ENCODE results near the gene KRTAP5-8.

KRTAP5-8 gene

DNA sequence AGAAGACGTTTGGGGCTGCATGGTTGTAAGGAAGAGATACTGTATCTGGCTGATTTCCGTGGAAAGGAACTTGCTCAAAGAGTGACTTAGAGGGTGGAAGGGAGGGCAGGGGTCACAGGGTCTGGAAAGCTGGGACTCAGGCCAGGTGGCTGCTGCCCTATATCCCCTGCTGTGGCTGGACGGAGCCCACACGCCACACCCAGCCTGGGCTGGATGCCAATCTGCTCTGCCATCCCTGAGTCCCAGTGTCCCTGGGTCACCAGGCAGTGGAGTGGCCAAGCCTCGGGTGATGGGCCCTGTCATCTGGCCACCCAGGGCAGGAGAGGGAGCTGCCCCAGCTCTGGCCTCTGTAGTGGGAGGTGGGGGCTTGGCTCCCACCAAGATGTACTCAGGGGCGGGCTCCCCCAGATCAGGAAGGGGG is 37.2 kb upstream of the KRTAP5-8 start:
- TF ChIP-seq GATA3 (IDR thresholded peaks at IDR 0.05; ENCODE audit: low read depth, low read length) (no peak), GATA2 (IDR thresholded peaks at IDR 0.05; ENCODE audit: low read depth, low read length) (no peak)

DNA sequence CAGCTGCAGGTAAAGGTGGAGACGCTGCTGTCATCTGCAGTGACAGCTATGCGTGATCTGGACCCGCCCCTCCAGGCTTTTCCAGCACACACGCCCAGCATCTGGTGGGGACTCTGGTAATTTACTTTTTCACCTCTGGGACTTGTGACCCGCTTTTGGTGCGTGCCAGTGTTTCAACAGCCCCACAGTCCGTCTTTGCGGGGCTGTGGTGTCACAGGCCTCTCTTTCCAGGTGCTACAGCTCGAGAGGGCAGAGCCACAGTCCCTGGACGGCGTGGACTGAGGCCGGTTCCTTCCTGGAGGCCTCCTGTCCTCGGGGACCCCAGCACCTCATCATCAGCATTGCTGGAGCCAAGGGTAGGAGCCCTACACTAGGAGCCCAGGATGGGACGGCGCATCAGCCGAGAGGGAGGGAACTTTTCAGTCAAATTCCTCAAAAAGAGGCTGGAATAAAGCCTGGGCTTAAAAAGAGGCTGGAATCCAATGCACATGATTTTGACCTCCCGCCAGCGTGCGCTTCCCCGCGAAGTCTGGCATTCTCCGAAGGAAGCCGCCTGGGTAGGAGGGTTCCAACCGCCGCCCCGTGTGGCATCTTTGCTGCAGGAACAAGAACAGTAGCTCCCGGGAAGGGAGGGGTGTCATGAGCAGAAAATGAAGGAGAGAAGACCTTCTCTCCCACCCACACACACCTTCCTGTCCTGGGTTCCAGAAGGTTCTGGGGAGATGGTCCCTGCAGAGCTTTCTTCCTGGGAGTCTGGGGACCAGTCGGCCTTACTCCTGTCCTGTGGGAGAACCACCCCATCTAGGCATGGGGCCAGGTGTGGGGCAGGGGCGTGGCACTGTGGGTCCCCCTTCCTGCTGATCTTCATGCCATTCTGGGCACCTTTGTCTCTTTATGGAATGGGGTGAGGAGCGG is 36.5 kb upstream of the KRTAP5-8 start:
- TF ChIP-seq GATA3 (IDR thresholded peaks at IDR 0.05; ENCODE audit: low read depth, low read length): no peak
- no peak for TF ChIP-seq GATA2 (IDR thresholded peaks at IDR 0.05; ENCODE audit: low read depth, low read length)

DNA sequence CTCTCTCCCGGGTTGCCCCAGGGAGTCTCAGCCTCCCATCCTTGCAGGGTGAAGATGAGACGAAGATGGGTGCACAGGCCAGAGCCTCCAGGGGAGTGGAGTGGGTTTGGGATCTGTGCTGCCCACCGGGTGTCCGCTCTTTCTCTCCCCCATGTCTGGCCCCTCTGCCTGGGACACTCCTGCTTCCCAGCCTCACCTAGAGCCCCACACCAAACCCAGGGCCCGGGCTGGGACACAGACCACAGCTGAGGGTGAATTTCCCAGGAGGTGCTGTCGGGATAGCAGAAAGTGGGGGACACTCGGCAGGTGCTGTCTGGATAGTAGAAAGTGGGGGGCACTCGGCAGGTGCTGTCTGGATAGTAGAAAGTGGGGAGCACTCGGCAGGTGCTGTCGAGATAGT is 35.8 kb upstream of the KRTAP5-8 start:
- TF ChIP-seq GATA2 (IDR thresholded peaks at IDR 0.05; ENCODE audit: low read depth, low read length) (no peak), GATA3 (IDR thresholded peaks at IDR 0.05; ENCODE audit: low read depth, low read length) (no peak)

GRCh38 chr11:71502871-71503435 is 34.9 kb upstream of the KRTAP5-8 start:
- no peak for TF ChIP-seq GATA2 (IDR thresholded peaks at IDR 0.05; ENCODE audit: low read depth, low read length)
- no peak for TF ChIP-seq GATA3 (IDR thresholded peaks at IDR 0.05; ENCODE audit: low read depth, low read length)

DNA sequence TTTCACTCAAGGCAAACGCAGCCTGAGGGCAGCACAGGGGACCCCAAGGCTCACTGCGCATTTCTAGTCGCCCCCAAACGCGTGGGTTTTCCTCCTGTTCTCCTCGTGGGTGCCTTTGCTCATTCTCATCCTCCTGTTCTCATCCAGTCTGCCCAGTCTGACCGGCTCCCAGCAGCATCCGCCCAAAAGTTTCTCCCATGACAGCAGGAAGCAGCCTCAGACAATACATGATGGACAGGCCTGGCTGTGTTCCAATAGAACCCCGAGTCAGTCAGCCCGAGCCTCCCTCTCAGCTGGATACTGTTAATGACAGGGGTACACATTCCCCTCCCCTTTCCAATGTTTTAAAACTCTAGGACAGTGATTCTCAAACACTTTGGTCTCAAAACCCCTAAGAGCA is 33.3 kb upstream of the KRTAP5-8 start:
- TF ChIP-seq GATA3 (IDR thresholded peaks at IDR 0.05; ENCODE audit: low read depth, low read length) (no peak), GATA2 (IDR thresholded peaks at IDR 0.05; ENCODE audit: low read depth, low read length) (no peak)

DNA sequence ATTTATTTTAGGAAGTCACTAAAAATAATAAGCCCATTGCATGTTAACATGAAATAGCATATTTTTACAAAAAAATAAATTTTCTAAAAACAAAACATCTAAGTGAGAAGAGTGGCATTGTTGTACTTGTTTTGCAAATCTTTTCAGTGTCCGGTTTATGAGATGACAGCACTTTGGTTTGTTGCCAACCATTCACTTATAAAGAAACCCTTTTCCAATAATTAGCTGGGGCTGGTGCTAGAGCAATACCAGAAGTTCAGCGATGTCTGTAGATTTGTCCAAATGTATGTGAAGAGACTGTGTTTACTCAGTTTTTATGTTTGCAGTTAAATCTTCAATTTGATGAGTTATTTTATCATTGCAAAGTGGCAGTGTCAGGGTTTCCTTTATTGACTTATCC is 32.8 kb upstream of the KRTAP5-8 start:
- TF ChIP-seq GATA2 (IDR thresholded peaks at IDR 0.05; ENCODE audit: low read depth, low read length) (no peak), GATA3 (IDR thresholded peaks at IDR 0.05; ENCODE audit: low read depth, low read length) (no peak)

- TF ChIP-seq GATA3 (IDR thresholded peaks at IDR 0.05; ENCODE audit: low read depth, low read length) (no peak), GATA2 (IDR thresholded peaks at IDR 0.05; ENCODE audit: low read depth, low read length) (no peak)
Observed at GRCh38 chr11:71505781-71506180, 32.0 kb upstream of the KRTAP5-8 start.

DNA sequence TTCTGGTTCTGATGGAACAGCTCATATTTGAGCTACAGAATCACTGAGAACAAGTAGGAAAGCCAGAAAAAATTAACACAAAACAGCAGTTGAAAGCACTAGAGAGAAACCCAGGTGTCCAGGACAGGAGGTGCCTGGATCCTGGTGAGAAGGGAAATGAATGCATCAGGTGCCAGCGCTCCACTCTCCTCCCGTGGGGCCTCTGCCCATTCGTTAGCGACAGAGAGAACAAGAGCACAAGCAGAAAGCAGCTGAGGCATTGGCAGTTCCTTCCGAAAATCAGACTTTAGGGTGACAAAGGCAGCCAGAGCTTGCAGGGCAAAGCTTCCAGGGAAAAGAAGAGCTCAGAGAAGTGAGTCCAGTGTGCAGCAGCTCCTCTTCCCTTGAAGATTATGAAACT is 30.7 kb upstream of the KRTAP5-8 start:
- TF ChIP-seq GATA3 (IDR thresholded peaks at IDR 0.05; ENCODE audit: low read depth, low read length) (no peak), GATA2 (IDR thresholded peaks at IDR 0.05; ENCODE audit: low read depth, low read length) (no peak)

DNA sequence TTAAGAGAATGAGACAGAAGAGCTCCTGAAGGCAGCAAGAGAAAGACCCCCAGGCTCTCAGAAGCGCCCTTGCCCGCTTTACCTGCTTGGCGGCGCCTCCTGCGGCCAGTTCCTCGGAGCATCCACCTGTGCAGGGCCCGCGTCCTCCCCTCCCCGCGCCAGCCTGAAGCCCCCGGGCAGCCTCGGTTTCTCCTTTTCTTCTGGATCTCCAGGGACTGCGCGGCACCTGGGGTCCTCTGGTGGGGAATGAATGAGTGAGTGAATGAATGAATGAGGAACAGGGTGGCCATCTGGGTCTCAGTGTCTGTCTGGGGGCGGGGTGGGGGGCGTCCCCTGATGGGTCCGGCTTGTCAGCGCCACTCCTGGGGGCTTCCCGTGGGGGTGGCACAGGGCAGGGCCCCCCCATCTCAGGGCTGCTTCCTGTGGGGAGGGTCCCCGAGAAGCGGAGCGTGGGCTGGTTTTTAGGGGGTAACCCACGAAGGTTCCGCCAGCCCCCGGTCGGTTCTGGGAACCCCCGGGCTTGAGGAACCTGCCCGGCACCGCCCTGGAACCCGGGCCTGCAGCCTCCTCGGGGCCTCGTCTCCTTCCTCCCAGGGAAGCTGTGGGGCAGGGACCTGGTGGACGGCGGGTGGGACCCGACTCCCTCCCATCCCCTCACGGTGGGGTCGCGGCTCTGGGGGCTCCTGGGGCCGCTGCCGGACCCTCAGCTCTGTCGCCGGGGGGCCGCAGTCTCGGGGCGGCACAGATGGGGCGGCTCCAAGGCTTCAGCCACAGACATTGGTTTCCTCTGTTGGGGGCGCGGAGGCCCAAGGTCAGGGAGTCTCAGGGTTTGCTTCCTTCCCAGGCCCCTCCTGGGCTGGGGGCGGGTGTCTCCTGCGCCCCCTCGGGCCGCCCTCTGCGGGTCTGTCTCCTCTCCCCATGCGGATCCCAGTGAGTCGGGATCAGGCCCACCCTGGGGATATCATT is 19.0 kb upstream of the KRTAP5-8 start:
- TF ChIP-seq GATA2 (IDR thresholded peaks at IDR 0.05; ENCODE audit: low read depth, low read length): no peak
- TF ChIP-seq GATA3 (IDR thresholded peaks at IDR 0.05; ENCODE audit: low read depth, low read length): no peak

DNA sequence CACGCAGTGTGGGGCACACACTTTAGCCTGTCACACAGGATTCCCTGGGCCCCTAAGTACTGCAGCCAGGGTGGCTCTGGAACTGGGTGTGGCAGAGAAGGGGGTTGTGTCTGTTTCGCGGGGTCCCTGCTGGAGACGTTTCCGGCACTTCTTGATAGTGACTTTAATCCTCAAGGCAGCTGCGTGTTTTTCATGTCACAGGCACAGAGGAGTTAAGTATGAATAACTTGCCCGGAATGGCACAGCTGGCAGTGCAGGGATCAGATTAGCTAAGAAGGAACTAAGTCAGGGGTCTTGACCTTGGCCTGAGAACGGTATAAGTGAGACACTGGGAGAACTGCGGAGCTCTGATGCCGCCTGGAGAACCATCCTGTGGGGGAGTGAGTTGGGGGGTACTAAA is 18.3 kb upstream of the KRTAP5-8 start:
- TF ChIP-seq GATA2 (IDR thresholded peaks at IDR 0.05; ENCODE audit: low read depth, low read length) (no peak), GATA3 (IDR thresholded peaks at IDR 0.05; ENCODE audit: low read depth, low read length) (no peak)

DNA sequence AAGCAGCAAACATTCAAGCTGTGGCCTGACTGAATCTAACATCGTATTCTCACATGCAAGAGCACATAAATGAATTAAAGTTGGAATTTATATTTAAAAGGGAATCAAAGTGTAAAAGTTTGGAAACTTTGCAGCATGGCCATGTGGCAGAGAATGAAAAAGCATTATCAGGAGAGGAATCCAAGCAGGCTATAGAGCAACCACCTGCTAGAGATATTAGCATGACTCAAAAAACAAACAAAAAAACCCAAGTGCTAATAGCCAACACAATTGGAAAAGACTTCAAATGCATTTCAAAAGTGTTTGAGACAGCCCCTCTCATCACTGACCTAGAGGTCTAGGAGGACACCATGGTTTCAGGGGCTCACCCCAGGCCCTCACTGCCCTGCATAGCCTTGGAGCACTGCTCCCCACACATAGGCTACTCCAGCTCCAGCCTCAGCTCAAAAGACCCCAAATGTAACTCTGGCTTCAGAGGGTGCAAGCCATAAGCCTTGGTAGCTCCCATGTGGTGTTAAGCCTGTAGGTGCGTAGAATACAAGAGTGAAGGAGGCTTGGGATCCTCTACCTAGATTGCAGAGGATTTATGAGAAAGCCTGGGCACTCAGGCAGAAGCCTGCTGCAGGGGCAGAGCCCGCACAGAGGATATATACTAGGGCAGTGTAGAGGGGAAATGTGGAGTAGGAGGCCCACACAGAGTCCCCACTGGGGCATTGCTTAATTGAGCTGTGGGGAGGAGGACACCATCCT is 12.5 kb upstream of the KRTAP5-8 start:
- no peak for TF ChIP-seq GATA3 (IDR thresholded peaks at IDR 0.05; ENCODE audit: low read depth, low read length)
- no peak for TF ChIP-seq GATA2 (IDR thresholded peaks at IDR 0.05; ENCODE audit: low read depth, low read length)

GRCh38 chr11:71525938-71526495 is 11.8 kb upstream of the KRTAP5-8 start:
- TF ChIP-seq GATA2 (IDR thresholded peaks at IDR 0.05; ENCODE audit: low read depth, low read length) (no peak), GATA3 (IDR thresholded peaks at IDR 0.05; ENCODE audit: low read depth, low read length) (no peak)

Data from SH-SY5Y (cell line).